HG02759 (cell line): ENCODE measurements around the gene CDH26.
"Not testable (repeated sequence)": the region's sequence is repeated elsewhere in the genome, so short reads cannot be mapped to it uniquely, and the experiment has no call there.

Source experiments
- ATAC-seq: cut with Tn5 transposase; IDR thresholded peaks from one replicate; pipeline ENCODE4 v1.9.1; 2021; ENCODE audit warnings: mild to moderate bottlenecking, moderate library complexity; ENCODE audit not compliant: unreplicated experiment

The CDH26 gene

DNA sequence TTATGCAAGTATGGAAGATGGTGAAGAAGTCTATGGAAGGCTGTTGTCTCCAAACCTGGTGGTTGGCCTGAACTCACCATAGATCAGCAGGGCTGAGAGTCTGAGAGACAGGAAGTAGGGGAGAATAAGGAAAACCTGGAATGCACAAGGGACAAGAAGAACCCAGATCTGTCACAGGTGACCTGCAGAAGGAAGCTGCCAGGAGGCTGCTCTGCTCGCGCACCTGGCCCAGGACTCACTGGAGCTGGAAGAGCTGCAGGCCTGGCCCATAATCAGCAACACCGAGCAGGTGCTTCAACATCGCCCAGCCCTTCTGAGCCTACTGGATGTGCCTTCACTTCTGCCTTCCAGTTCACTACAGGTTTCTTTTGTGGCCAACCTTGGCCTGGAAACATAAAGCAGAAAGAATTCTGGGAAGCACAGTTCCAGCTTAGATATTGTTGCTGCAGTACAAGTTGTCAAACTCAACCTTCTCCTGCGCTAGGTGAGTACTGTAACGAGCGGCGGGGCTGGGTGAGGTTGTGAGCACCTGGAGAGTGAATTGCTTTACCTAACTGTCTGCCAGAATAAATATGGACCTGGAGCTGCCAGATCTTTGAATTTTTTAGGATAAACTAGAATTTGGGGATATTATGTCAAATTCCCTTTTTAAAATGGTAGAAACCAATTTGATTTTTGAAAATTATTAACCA is 82.4 kb downstream of the CDH26 start:
- ATAC-seq, result no peak

DNA sequence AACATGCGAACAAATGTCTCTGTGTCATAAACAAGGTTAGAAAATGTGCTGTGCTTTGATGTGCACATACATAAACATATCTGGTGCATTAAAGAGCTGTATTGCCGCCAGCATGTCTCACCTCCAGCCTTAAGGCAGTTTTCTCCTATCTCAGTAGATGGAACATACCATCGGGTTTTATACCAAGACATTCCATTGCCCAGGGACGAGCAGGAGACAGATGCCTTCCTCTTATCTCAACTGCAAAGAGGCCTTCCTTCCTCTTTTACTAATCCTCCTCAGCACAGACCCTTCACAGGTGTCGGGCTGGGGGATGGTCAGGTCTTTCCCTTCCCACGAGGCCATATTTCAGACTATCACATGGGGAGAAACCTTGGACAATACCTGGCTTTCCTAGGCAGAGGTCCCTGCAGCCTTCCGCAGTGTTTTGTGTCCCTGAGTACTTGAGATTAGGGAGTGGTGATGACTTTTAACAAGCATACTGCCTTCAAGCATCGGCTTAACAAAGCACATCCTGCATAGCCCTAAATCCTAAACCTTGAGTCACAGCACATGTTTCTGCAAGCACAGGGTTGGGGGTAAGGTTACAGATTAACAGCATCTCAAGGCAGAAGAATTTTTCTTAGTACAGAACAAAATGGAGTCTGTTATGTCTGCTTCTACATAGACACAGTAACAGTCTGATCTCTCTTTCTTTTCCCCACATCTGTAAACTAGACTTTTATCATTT is 83.4 kb downstream of the CDH26 start:
- ATAC-seq, result not testable (repeated sequence)

DNA sequence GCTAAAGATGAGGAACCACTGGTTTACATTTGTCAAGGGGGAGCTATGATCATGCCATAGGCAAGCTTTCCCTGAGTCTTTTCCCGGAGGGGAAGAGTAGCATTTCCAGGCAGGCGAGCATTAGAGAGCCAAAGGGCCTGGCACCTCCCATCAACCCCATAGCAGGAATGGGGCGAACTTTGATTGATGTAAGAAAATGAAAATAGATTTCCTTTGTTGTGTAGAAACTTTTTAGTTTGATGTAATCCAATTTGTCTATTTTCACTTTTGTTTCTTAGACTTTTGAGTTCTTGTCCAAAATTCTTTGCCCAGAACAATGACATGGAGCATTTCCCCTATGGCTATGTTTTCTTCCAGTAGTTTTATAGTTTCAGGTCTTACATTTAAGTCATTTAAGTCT is 85.2 kb downstream of the CDH26 start:
- no peak for ATAC-seq

DNA sequence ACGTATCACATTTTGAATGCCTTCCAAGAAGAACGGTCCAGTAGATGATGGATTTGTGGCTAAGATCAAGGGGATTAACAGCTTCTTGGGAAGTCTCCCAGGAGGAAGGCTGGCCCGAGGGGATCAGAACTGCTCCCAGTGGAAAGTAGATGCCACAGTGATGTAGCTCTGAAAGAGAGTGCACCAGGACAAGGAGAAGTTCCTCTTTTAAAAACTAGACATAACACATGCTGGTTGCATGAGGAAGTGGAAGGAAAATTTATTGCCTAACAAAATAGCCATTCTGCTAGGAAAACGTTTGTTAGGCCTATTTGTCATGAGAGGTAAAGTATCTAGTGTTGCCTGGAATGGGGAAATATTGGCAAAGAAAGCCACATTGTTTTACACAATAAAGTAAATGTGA is 87.8 kb downstream of the CDH26 start:
- ATAC-seq, result no peak

DNA sequence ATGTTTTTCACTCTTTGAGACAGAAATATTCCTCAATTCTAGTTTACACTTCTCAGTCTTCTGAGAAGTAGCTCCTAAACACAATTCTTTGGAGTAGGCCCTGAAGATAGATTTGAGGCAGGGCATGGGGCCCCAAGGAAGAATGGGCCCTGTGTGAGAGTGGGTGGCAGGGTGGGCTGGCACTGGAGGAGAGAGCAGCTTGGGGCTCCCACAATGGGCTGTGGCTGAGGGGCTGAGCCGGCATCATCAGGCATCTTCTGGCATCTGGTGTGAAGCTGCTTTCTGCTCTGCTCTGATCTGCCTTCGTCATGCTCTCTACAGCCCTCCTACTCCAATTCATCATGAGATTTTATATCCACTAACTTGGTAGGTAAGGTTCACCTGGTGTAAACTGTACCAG is 88.2 kb downstream of the CDH26 start:
- ATAC-seq, result no peak

DNA sequence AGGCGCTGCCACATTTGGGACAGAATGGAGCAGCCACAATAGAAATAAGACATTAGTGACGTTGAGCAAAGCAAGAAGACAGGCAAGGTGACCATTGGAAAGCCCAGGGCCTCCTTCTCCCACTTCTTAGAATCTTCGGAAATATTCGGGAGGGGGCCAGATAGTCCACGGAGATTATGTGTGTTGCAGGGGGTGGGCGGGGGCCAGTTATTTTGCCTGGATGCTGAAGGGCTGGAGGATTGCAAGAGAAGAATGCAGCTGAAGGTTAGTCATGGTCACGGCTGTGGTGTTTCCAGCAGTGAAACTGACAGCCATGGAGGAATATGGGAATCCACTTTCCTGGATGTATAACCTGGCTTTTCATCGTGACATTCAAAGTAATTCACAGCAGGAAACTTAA is 88.6 kb downstream of the CDH26 start:
- no peak for ATAC-seq

DNA sequence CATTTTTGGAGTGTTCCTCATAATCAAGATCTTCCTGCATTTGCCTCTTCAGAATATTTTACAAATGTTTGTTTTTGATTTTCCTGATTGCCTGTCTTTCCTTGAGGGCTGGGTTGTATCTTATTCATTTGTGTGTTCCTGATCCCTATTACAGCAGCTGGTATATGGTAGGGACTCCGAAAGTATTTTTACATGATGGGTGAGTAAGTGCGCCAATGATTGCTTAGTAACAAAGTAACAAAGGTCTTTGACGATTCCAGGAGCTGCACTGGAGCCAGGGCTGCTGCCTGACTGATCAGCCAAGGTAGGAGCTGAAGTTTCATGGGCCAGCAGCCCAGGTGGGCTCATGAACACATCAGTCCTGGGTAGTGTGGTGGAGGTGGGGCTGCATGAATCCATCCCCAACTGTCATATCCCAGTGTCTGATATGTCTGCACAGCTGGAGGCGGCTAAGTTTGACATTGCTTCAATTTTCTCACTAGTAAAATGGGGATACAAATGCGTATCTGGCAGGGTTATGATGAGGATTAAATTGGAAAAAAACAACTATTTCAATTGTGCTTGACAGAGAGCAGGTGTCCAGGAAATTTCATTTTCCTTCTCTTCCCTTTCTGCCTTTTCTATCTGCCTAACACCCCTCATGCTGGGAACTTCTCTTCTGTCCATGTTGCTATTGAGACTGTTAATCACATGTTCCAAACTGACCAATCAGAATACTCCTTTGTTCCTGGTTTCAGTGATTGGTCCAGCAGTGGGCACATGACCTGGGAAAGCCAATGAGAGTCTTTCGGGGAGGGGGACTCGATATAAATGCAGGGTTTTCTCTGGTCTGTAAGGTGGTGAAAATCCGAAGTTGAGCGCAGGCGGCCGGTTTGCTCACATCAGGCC is 90.7 kb downstream of the CDH26 start:
- no peak for ATAC-seq

DNA sequence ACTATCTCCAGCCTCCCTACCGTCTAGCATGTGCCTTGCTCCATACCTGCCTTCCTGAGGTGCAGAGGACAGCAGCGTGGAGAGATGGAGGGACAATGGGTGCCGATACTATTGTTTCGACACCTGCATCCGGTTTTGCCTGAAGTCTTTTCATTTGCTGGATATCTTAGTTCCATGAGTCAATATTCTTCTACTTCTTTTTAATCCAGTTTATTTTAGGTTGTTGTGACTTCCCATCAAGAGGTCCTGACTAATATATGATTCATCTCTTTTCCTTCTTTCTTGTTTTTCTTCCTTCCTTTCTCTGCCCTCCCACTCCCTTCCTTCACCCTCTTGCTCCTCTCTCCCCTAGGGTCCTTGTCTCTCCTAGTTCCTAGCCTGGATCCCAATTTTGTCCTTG is 91.4 kb downstream of the CDH26 start:
- no peak for ATAC-seq

DNA sequence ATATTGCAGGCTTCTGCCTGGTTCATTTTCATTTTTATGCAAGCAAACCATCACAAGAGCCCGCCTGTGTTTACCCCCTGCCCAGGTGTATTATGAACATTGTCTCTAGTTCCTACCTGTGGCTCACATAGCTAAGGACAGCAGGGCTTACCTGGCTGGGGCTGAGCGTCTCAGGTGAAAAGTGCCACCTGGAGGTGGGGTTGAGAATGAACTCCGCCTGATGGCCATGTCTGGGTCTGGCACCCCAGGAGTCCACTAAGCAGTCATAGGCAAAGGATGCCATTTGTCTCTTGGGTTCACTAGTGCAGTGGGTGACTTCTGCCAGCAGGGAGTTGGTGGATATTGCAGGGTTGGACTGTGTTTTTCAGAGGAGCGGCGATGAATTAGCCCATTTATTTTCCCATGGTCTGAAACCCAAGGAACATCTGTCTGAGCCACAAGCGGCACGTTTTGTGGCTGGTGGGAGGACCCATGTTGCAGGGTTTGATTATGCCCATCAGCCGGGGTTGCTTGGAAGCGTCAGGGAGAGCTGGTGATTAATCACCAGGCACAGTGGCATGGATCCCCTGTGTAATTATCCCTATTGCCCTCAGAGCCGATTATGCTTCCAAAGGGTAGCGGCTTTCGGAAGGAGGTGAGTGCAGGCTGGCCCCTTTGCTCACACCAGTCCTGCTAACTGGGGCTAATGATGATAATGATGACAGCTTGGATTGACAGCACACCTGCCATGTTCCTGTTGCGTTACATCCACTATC is 92.1 kb downstream of the CDH26 start:
- no peak for ATAC-seq

DNA sequence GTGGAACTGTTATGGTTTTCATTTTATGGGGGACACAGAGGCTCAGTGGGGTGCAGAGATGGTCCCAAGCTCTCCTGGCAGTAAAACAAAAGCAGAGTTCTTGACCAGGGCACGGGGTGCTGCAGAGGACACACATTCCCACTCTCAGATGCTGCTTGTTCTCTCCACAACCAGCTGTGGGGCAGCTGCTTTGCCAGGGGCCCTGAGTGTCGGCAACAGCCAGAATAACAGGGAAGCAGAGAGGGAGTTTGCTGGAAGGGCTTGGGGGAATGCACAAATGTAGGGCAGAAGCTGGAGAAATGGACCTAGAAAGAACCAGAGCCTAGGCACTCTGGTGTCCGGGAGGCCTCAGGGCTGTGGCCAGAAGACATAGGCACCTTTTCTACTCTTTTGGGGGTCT is 93.7 kb downstream of the CDH26 start:
- ATAC-seq, result no peak

DNA sequence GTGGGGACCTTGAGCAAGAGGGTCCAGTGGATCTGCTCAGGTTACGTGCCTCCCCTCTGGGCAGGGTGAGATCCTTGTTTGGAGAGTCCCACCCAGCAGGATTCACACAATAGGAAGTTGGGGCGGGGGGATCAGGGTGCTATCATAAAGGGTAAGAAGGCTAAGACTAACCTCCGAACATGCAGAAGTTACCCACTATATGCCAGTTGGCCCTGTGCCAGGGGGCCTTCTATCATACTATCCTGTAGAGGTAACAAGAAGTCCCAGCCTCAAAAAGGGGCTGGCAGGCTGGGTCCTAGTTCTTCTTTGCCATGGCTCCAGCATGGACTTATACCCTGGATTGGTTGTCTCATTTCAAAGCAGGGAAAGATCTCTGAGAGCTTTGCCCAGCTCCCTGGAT is 94.1 kb downstream of the CDH26 start:
- ATAC-seq, result no peak

DNA sequence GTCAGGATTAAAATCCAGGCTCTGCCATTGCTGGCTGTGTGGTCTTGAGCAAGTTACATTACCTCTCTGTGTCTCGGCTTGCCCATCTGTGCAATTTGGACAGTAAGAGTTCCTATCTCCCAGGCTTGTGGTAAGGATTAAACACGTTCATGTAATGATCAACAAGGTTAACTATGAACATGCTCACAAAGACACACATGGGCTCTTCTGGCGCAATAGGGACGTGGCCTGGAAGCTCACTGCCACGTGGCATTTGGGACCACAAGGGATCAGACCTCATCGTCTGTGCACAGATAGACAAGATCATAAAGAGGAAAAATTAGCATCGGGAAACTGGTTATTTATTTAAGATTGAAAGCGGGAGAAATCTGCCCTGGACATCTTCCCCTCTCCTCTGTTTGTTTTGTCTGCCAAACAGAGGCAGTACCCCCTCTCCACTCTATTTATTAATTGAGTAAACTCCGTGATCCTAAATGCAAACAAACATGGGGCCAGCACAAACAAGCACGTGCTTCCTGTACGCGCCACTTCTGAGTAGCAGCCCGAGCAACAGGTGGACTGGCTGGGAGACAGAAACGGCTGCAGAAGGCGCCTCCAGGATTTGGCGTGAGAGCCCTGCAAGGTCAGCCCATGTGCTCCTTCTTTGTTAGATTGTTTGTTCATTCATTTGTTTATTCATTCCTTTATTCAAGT is 95.0 kb downstream of the CDH26 start:
- no peak for ATAC-seq

DNA sequence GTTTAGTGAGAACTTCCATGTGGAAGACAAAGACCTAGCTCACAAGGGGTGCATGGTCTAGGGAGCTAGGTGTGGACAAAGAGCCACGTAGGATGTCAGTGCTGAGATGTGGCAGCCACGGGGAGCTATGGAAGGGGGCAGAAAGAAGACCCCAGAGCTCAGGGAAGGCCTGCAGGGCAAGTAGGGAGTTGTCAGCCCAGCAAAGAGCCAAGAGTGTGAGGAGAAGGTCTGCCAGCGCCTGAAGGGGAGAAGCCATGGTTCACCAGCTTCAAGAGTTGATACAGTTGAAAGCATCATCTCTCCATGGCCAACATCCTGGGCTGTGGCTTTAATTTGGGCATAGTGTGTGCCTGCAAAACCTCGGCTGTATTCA is 95.6 kb downstream of the CDH26 start:
- no peak for ATAC-seq

DNA sequence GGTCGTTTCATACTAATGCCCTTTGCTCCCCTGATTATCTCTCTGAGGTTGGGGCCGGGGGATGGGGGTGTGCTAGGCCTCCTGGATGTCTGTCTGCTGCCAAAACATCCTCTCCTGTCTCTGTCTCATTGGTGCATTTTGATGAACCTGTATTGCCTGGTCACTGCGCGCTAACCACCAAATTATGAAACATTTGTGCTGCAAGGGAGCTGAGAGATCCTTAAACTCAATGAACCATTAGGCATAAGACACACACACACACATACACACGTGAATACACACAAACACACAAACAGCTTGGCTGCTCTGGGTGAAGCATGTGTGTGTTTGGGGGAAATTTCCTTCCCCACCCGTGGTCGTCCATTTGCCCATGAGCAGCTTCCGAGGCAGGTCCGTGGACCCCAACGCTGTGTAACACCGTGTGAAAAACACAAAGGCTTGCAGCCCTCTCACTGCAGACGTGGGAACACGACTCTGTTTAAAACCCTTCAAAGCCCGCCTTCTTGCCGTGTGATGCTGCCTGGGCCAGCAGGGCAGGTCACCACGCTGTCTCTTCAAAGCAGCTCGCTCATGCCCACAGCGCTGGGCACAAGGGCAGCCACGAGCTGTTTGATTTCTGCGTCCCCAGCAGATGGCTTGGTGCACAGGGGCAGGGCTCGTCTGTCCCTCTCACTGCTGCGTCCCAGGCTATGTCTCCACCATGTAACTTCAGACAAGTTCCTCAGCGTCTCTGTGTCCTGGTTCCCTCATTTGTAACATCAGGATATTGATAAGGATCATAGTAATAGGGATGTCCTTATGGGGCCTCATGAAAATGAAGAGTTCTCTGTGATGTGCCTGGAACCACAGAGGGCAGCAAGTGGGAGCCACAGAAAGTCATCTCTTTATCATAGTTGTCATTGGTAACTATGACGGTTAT is 96.8 kb downstream of the CDH26 start:
- ATAC-seq, result no peak

DNA sequence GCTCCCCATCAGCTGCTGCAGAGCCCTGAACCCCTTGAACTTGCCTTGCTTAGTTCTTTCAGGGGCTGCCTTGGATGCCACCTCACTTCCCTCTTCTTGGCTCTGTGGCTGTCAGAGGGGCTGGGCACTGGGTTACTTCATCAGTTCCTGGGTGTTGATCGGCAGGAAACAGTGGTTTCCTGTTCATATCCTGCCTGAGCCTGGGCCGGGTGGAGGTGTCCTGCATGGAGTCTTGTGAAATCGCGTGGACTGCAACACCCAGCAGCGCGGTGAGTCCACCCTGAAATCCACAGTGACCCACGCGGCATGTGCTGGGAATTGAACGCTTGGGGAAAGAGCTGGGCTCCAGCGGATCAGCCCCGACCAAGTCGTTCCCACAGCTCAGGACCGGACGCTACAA is 97.5 kb downstream of the CDH26 start:
- ATAC-seq, result peak; percentile 47

DNA sequence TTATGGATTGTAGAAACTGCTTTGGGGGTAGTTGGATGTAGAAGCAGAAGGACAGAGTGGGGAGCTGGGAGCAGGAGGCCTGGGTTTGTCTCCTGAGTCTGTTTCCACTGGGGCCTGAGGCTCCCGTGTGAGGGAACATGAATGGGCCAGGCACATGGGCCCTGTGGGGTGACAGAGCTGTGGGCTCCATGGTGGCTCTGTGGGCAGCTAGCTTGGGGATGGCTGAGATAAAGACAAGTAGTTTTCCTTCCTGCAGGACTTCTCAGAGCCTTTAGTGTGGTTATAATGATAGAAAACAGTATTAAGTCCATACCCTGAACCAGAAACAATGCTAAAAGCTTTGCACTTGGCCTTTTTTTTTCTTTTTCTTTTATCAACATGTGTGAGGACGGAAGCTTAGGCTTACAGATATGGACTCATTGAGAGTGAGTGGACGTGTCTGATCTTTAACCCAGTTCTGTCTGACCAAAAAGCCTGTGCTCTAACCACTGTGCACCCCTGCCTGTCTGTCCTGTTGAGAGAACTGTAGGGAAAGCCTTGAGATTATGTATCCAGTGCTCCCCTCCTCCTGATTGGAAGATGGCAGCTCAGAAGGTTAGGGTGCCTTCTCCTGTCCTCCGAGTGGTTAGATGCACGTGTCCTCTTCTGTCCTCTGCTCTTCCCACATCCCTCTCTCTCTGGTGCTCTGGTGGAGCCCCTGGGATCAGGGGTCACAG is 98.3 kb downstream of the CDH26 start:
- no peak for ATAC-seq

DNA sequence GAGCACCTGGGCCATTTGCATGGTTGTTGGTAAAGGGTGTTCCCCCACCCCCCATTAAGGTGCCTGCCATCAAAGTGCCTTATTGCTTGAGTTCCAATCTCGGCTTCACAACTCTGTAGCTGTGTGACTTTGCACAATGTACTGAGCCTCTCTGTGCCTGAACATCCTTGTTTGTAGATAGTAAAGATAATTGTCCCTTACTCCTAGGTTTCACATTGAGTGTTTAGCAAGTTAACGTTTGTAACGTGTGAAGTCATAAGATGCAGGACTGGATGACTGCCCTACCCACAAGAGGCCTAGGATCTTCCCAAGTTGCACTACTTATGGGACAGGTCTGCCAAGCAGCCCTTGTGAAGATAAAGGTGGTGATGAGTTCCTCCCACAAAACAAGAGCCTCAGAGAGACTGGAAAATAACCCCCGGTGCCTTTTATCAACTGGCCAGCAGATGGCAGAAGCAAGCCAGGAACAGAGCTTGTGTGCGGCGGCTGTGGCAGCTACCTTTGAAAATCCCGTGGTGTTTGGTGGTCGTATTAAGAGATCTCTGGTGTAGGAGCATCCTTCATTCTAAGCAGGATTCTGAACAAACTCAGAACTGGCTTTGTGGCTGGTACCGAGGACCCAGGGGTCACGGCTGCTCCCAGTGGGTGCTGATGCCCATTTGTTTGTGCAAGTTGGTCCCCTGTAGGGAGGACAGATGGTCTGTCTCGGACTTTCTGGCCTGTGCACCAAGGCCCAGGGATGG is 99.1 kb downstream of the CDH26 start:
- peak; percentile 64 for ATAC-seq
